H54 (cell line): ENCODE results near the gene TUBA3C.

Source experiments
- DNase-seq: peaks from one replicate; pipeline ENCODE4 v3.0.0; 2011; ENCODE audit warnings: low spot score, mixed read lengths; ENCODE audit not compliant: insufficient read length
- FAIRE-seq: peaks from 3 replicates; lab custom pipeline; 2011; peaks lifted over from hg19 to GRCh38; lab: Jason Lieb, UNC
- POLR2A ChIP-seq: IDR thresholded peaks from 2 replicates; pipeline ENCODE4 v1.6.1; 2011; ENCODE audit warnings: low read depth, mild to moderate bottlenecking, low read length

Gene TUBA3C

DNA sequence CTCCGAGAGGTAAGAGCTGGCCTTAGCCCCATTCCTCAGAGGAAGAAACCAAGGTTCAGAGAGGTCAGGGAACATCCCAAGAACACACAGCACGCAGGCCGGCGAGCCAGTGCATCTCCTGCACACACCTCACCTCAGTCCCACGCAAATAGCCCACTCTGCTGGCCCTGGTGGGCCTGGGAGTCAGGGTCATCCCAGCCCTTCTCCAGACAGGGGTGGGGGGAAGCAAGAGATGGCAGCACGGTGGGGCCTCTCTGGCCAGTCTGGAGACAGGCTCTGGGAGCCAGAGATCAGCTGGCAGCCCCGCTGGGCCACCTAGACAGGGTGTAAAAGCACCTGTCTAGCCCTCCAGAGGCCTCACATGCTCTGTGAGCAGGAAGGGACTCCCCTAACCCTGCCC is 26.8 kb downstream of the TUBA3C start:
- DNase-seq (no peak), FAIRE-seq (no peak)
- TF ChIP-seq POLR2A: no peak

- DNase-seq (no peak), FAIRE-seq (no peak)
Measured at GRCh38 chr13:19153782-19154450, 27.7 kb downstream of the TUBA3C start.

DNA sequence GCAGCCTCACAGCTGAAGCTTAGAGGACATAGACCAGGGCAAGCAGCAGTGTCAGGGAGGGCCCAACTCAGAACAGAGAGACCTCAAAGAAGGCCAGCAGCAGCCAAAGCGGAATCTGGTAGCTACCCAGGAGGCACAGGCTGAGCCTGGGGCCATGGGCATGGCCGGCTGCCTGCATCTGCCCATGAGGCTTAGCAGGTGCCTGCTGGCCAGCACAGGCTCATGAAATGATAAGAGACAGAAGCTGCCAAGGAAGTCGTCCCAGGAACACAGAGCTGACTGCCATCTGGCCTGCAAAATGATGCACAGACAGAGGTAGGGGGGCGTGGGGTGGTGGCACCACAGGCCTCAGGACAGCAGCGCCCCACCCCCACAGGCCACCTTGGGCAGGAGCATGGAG is 29.2 kb downstream of the TUBA3C start:
- FAIRE-seq (no peak), DNase-seq (no peak)
- TF ChIP-seq POLR2A: no peak

More at GRCh38 chr13:19153782-19154450, 27.7 kb downstream of the TUBA3C start:
- TF ChIP-seq POLR2A: no peak

DNA sequence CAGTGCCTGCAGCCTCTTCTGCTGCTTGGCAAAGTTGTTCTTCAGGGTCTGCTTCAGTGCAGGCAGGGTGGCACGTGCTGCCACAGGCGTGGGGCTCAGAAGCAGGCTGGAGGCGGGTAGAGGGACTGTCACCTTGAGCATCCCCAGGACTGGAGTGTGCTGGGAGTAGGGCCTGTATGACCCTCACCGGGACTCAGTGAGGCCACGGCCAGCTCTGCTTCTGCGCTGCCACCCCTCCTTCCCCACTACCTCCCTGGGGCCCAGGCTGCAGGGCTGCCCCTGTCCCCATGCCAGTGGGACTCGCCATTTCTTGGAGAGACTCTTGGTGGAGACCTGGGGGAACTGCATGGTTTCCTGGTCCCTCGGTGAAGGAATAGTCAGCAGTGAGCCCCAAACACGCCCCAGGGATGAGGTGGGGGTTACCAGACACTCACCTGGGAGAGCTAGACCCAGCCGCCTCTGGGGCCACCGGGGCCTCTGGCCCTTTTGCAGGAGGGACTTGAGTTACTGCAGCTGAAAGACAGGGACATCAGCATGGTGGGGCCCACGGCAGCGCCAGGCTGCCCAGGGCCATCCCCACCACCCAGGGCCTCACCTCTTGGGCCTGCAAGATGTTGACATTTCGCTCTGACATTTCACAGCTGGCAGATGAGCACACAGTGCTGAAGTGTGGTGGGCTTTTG is 29.9 kb downstream of the TUBA3C start:
- DNase-seq (no peak), FAIRE-seq (no peak)
- no peak for TF ChIP-seq POLR2A

- no peak for TF ChIP-seq POLR2A
- no peak for DNase-seq
- no peak for FAIRE-seq
Measured at GRCh38 chr13:19150712-19151228, 30.9 kb downstream of the TUBA3C start.

DNA sequence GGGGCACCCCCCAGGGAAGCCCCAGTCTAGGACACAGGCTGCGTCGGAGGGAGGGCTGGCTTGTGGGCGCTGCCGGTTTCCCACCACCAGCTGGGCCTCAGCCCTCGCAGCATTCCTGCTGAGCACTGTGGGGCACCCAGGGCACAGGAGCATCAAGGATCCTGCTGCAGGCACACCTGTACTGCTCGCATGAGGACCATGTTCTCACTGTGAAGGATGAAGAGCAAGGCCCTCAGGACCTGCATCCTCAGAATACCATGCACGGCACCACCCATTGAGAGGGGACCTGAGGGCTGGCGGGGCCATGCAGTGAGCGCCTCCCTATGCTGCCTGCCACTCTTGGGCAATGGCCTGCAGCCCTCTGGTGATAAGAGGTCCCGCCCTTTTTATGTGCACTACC is 31.4 kb downstream of the TUBA3C start:
- no peak for TF ChIP-seq POLR2A
- FAIRE-seq (no peak), DNase-seq (no peak)

DNA sequence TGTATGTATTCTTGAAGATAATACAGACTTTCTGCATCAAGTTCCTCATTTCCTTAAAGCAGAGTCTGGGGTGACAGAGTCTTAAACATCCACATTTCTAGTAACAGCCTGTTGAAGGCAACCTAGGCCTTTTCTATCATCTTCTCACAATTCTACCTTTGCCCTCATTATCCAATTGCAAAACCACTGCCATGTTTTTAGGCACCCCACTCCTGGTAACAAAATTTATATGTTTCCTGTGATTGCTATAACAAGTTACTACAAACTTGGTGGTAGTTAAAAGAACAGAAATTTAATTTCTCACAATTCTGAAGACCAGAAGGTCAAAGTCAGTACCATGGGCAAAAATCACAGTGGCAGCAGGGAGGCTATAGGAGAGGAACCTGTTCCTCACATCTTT is 33.1 kb downstream of the TUBA3C start:
- DNase-seq (no peak), FAIRE-seq (no peak)
- no peak for TF ChIP-seq POLR2A
